GM12874 (cell line): ENCODE results near the gene LTBP4.

Experiments
- TF ChIP-seq, protein P1 (sequence below): IDR thresholded peaks from 2 replicates; pipeline ENCODE4 v1.5.1; 2011; ENCODE audit warnings: low read depth, mild to moderate bottlenecking, control low read depth, low read length, moderate library complexity; ENCODE audit not compliant: insufficient read depth

LTBP4 gene

DNA sequence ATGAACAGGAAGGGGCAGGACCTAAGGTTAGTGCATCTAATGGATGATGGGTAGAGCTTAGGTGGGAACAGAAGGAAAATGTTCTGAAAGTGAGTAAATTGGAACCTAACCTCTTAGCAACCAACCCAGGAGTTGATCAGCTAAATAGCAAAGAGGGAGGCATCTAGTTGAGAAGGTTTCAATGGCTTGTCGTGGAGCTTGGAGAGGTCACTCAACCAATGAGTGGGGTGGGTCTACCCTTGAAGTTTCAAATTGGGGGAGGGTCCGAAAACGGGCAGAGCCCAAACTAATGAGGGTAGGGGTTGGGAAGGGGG is 30.2 kb upstream of the LTBP4 start:
- TF ChIP-seq, protein P1, sequence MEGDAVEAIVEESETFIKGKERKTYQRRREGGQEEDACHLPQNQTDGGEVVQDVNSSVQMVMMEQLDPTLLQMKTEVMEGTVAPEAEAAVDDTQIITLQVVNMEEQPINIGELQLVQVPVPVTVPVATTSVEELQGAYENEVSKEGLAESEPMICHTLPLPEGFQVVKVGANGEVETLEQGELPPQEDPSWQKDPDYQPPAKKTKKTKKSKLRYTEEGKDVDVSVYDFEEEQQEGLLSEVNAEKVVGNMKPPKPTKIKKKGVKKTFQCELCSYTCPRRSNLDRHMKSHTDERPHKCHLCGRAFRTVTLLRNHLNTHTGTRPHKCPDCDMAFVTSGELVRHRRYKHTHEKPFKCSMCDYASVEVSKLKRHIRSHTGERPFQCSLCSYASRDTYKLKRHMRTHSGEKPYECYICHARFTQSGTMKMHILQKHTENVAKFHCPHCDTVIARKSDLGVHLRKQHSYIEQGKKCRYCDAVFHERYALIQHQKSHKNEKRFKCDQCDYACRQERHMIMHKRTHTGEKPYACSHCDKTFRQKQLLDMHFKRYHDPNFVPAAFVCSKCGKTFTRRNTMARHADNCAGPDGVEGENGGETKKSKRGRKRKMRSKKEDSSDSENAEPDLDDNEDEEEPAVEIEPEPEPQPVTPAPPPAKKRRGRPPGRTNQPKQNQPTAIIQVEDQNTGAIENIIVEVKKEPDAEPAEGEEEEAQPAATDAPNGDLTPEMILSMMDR, result no peak

DNA sequence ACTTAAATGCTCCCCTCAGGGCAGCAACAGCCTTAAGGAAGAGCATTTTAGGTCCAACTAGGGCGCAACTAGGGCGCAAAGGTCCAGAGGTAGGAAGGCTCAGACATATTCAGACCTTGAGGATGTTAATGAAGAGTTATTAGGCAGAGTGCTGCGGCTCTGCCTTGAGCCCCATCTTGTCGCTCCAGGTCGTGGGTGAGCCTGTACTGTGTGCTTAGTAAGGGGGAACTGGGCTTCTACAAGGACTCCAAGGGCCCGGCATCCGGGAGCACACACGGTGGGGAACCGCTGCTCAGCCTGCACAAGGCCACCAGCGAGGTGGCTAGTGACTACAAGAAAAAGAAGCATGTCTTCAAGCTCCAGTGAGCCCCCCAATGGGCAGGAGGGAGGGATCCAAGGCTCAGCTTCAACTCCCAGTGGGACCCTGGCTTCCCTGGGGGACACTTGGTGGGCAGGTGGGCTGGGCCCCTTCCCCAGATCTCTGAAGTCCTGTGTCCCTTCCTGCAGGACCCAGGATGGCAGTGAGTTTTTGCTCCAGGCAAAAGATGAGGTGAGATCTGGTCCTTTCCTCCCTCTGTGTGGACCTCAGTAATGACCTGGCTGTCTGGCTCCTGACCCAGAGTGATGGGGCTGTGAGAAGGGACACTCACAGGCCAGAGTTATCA is 29.2 kb upstream of the LTBP4 start:
- TF ChIP-seq, protein P1, result no peak

DNA sequence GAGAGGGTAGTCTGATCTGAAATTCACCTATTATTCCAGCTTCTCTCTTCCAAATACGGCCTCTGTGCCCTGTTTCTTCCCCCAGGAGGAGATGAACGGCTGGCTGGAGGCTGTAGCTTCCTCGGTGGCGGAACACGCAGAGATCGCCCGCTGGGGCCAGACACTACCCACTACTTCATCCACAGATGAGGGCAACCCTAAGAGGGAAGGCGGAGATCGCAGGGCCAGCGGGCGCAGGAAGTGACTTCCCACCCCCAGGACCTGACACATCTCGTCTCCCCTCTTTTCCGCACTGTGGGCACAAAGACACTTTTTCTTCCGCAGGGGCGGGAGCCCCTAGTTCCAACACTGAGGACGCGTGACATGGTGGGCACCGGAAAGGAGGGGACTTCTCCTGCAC is 25.8 kb upstream of the LTBP4 start:
- TF ChIP-seq, protein P1, result no peak

DNA sequence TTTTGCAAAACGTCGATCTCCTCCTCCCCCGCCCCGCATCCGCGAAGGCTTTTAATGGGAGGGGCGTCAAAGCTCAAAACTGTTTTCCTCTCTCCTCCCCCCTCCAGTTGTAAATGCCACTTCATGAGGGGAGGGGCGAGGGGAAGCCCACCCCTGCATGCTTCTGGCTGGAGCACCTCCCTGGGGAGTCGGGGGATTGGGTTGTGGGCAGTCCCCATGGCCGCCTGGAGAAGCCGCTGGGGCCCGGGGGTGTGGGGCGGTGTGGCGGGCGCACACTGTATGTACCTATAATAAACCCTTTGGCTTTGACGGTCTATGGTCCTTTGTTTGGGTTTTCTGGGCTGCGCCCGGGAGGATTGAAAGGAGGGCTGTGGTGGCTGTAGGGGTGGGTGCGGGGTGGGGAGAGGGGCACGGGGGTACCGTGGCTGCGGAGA is 25.0 kb upstream of the LTBP4 start:
- TF ChIP-seq, protein P1, result no peak

DNA sequence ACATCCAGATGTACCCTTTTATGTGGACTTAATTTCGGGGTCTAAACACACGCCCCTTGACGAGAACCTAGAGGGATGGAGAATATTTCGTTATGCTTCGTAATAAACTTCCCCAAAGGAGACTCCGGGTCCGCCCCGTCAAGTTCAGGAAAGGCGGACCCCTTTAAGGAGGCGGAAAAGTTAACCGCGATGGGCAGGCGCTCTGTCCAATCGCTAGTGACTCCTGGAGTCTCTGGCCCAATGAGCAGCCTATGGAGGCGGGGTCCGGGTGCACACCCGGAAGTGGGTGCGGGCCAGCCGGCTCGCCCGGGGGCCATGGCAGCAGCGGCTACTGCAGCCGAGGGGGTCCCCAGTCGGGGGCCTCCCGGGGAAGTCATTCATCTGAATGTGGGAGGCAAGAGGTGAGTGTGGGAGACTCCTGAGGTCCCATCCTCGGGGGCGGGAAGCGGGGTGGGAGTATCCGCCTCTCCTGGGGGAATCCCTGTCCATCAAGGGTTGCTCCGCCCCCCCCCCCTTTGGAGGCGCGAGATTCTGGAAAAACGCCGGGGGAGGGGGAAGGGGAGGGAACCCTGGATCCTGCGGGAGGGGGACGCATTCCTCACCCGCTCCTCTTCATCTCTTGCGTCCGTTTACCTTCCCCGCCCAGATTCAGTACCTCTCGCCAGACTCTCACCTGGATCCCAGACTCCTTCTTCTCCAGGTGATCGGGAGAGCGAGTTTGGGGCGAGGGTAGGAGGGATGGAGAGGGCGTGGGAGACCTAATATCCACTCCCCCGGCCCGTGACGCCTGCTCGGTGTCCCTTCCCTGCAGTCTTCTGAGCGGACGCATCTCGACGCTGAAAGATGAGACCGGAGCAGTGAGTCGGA is 24.4 kb upstream of the LTBP4 start, which contains the start of gene SHKBP1:
TSS of gene SHKBP1 (plus strand) at position 289 of the 867 bp plus-strand sequence. CDS start at position 316, 27 bp downstream.
- TF ChIP-seq, protein P1, result no peak

DNA sequence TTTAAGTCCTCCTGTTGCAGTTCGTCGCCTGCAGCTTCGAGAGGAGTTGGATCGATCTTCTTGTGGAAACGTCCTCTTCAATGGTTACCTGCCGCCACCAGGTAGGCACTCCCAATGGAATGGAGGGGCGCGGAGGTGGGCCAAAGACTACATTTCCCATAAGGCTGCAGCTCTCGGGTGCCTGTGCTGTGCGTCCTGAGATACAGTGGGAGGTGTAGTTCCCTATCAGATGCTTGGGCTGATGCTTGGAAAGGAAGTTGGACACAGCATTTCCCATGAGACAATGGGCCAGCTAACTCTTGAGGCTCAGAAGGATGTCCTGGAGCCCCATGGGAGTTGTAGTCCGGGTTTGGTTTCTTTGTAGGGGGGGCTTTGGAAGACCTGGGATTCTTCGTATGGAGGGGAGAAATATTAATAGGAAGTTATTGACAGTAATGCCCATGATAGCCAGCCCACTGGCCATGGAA is 22.7 kb upstream of the LTBP4 start:
- TF ChIP-seq, protein P1, result no peak

DNA sequence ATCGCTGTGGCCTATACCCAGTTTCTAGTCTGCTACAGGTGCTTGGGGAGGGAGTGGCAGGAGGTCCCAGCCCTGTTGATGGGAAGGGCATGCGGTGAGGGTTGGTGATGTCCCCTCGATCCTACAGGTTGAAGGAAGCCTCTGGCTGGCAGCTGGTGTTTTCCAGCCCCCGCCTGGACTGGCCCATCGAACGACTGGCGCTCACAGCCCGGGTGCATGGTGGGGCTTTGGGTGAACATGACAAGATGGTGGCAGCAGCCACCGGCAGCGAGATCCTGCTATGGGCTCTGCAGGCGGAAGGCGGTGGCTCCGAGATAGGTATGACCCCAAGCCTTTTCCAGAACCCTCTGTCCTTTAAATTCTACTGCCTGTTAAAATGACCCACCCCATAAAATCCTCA is 20.6 kb upstream of the LTBP4 start:
- TF ChIP-seq, protein P1, result no peak
